HG02763 (cell line): Measurements from ENCODE around the gene ZBTB21.

Source experiments
- ATAC-seq: cut with Tn5 transposase; IDR thresholded peaks from one replicate; pipeline ENCODE4 v1.9.1; 2021; ENCODE audit warnings: mild to moderate bottlenecking, moderate library complexity; ENCODE audit not compliant: unreplicated experiment

The ZBTB21 gene

GRCh38 chr21:42009831-42010506 lies at the start of gene ZBTB21:
ZBTB21 (minus strand) TSS chr21:42010360; CDS start chr21:41994095, 16,265 bp downstream.
- peak; percentile 62 for ATAC-seq

- ATAC-seq = no peak
Observed at GRCh38 chr21:42059721-42060120, 49.6 kb upstream of the ZBTB21 start.

- no peak for ATAC-seq
Observed at GRCh38 chr21:42059141-42059540, 49.0 kb upstream of the ZBTB21 start.

GRCh38 chr21:42058631-42059111 lies 48.5 kb upstream of the ZBTB21 start:
- no peak for ATAC-seq

DNA sequence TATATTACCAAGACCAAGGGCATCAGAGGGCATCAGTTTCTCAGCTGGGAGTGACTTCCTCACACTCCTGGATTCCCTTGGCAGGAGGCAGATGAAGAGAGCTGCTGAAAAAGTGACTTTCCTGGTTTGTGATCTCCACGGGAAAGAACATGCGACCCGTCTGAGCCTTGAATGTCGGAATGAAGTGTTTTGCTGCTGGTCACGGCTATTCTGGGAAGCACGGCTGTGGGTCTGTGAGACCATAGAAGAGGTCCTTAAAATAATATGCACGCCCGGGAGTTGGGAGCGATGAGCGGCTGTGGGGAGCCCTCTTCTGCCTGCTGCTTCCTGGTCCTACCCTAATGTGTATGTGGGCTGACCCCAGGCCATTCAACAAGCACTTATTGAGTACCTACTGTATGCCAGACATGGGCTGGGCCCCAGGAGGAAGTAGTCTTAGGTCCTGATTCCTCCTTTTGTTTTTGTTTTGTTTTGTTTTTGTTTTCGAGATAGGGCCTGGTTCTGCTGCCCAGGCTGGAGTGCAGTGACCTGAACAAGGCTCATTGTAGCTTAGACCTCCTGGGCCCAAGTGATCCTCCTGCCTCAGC lies 47.8 kb upstream of the ZBTB21 start:
- no peak for ATAC-seq

DNA sequence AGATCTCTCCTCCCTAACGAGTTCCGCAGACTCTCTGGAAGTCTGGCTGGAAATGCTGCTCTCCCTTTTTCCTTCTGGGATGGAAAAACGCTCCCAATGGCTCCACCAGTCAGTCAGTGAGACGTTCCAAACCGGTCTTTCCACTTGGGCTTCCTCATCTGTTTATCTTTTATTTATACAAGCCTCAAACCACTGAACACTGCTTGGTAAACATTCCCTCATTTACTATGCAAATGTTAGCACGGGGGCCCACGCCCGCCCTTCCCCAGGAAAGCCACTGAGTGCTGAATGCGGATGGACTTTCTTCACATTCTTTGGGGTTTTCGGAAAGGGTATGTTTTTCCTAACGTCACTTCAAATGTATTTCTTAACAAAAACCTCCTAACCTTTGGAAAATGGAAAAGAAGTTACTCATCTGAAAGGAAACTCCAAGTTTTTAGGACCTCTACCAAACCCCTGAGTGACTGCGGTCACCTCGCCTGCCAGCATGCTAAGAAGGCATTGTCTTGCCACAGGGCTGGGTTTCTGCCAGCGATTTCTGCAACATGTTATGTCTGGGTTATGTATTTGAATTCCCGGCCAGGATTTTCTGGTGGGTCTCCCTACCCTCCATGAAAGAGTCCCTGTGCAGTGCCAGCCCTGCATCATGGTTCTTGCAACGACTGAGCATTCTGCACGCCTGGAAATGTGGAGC lies 47.0 kb upstream of the ZBTB21 start:
- no peak for ATAC-seq

GRCh38 chr21:42056468-42056867 lies 46.3 kb upstream of the ZBTB21 start:
- no peak for ATAC-seq

DNA sequence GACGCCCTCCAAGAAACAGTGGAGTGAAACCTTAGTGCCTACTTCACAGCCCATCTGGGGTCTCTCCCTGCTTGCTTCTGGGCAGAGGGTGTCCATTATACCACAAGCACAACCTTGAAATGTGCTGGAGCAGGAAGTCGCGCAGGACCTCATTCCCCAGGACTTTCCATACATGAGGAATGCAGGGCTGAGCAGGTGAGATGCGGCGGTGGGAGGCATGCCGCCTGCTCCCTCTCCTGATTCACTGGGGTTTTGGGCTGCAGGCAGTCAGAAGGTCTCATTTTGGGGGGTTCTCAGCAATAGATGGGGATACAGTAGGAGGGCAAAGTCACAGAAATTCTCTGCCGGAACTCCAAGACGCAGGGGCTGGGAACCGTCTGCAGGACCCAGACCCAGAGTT lies 45.3 kb upstream of the ZBTB21 start:
- no peak for ATAC-seq

GRCh38 chr21:42051788-42052187 lies 41.6 kb upstream of the ZBTB21 start:
- ATAC-seq = no peak

GRCh38 chr21:42049578-42050430 lies 39.6 kb upstream of the ZBTB21 start:
- no peak for ATAC-seq

GRCh38 chr21:42048870-42049577 lies 38.9 kb upstream of the ZBTB21 start:
- no peak for ATAC-seq

DNA sequence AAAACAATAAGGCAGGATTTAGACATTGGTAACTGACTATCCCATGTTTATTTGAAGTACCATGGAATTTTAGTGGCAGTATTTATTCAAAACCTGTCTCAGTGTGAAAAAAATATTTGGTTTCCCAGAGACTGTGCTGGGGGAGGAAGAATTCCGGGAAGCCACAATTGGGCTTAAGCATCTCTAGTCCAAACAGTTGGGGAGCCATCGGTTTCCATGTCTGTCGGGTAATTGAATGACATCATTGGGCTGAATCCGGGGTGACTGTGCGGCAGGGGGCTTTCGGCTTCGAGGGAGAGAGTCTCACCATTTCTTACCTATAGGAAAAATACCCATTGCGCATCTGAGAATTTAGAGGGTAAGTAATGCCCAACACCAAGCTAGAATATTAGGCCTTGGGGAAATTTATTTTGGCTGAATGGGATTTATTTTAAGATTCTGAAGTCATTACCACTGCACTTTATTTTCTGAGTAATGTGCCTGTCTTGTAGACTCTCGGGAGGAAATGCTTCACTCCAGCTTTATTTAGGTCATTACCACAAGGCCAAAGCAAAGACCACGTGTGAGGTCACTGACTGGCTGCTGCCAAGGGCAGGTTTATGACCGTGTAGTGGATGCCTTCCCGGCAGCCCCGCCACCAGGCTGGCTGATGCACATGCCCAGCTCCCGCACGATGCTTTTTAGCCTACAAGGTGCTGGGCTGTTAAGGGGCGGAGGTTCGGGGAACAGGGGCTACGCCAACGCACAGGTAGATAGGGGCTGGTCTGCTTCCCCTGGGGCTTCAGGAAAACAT lies 37.9 kb upstream of the ZBTB21 start:
- no peak for ATAC-seq

- ATAC-seq = no peak
Observed at GRCh38 chr21:42044871-42045495, 34.8 kb upstream of the ZBTB21 start.

- ATAC-seq = no peak
Observed at GRCh38 chr21:42043961-42044360, 33.8 kb upstream of the ZBTB21 start.

- no peak for ATAC-seq
Observed at GRCh38 chr21:42043201-42043895, 33.2 kb upstream of the ZBTB21 start.

GRCh38 chr21:42042651-42043050 lies 32.5 kb upstream of the ZBTB21 start:
- ATAC-seq = no peak

- ATAC-seq = no peak
Observed at GRCh38 chr21:42041711-42042110, 31.6 kb upstream of the ZBTB21 start.

- ATAC-seq = no peak
Observed at GRCh38 chr21:42041246-42041645, 31.1 kb upstream of the ZBTB21 start.
